D721Med (cell line): Measurements from ENCODE around the gene ZNF316.

Source experiments
- DNase-seq: peaks from one replicate; pipeline ENCODE4 v3.0.0; 2011; ENCODE audit warnings: low spot score; ENCODE audit not compliant: insufficient read length
- FAIRE-seq: peaks from 2 replicates; lab custom pipeline; 2011; peaks lifted over from hg19 to GRCh38; lab: Jason Lieb, UNC
- TF ChIP-seq, protein P1 (sequence below): IDR thresholded peaks from 2 replicates; pipeline ENCODE4 v1.5.1; 2012; ENCODE audit warnings: mild to moderate bottlenecking, control low read depth; ENCODE audit not compliant: insufficient read depth; ENCODE audit errors: missing control alignments

Gene ZNF316

DNA sequence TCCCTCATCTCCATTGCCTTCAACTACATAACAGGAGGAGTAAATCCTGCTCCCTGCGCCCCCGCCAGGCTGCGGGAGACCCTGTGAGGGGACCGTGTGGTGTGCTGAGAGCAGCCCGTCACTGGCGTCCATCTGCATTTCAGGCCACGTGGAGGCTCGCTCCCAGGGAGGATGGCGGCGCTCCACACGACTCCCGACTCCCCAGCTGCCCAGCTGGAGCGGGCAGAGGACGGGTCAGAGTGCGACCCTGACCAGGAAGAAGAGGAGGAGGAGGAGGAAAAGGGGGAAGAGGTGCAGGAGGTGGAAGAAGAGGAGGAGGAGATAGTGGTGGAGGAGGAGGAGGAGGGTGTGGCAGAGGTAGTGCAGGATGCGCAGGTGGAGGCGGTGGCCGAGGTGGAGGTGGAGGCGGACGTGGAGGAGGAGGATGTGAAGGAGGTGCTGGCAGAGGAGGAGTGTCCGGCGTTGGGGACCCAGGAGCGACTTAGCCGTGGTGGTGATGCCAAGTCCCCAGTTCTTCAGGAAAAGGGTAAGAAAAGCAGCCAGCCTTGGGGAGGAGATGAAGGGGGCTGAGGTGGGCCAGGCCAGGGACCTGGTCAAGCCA, 5.2 kb downstream of the ZNF316 start:
- FAIRE-seq: no peak
- no peak for DNase-seq
- TF ChIP-seq, protein P1, sequence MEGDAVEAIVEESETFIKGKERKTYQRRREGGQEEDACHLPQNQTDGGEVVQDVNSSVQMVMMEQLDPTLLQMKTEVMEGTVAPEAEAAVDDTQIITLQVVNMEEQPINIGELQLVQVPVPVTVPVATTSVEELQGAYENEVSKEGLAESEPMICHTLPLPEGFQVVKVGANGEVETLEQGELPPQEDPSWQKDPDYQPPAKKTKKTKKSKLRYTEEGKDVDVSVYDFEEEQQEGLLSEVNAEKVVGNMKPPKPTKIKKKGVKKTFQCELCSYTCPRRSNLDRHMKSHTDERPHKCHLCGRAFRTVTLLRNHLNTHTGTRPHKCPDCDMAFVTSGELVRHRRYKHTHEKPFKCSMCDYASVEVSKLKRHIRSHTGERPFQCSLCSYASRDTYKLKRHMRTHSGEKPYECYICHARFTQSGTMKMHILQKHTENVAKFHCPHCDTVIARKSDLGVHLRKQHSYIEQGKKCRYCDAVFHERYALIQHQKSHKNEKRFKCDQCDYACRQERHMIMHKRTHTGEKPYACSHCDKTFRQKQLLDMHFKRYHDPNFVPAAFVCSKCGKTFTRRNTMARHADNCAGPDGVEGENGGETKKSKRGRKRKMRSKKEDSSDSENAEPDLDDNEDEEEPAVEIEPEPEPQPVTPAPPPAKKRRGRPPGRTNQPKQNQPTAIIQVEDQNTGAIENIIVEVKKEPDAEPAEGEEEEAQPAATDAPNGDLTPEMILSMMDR: no peak

GRCh38 chr7:6642861-6643640, 5.9 kb downstream of the ZNF316 start:
- TF ChIP-seq, protein P1: no peak
- FAIRE-seq: no peak
- DNase-seq: no peak

- DNase-seq (no peak), FAIRE-seq (no peak)
- TF ChIP-seq, protein P1: no peak
Measured at GRCh38 chr7:6643915-6644625, 7.0 kb downstream of the ZNF316 start.

DNA sequence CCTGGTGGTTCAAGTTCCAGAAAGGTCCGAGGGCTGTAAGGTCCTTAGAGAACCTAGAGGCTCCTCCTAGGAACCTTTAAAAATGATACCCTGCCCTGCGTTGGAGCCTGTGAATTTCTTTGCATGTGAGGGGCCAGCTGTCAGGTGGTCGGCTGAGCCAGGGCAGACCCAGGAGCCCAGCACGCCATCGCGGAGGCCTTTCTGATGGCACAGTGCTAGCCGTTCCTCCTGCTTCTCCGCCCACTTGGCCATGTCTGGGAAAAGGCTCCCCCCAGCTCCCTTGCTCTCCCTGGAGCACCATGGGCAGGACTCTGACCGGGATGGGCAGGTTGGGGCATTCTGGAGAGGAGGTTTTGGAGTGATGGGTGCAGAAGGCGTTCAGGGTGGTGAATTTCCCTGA, 7.6 kb downstream of the ZNF316 start:
- TF ChIP-seq, protein P1: no peak
- FAIRE-seq (no peak), DNase-seq (no peak)

DNA sequence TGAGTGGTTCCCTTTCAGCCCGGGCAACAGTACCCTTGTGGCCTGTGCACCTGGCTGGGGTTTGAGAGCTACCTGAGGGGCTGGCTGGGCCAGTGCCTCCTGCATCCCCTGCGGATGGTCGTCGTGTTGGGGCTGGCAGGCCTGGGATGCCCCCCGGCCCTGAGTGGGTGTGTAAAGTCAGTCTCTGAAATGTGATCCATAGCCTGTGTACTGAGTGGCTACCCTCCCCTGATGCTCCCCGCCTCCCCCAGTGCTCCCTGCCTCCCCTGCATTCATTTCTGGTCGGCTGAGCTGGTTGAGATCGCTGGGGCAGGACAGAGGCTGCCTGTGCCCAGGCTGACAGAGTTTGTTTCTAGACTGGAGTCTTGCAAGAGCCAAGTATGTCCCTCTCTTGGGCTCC, 9.3 kb downstream of the ZNF316 start:
- FAIRE-seq: no peak
- TF ChIP-seq, protein P1: no peak
- no peak for DNase-seq

DNA sequence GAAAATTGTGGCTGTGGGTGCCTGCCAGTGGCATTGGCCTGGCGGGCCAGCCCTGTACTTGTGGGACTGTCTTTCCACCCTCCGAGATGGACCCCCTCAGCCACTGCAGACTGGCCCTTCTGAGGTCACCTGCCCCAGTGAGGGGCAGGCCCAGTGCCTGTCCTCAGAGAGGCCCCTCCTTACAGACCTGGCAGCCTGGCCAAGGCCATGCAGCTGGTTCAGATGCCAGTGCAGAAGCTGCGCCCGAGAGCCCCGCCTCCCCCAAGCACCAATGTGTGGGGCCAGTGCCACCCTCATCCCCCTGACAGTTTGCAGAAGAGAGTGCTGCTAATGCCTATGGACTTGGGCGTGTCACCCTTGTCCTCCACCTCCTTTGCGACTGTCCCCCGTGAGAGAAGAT, 10.0 kb downstream of the ZNF316 start:
- TF ChIP-seq, protein P1: no peak
- FAIRE-seq (no peak), DNase-seq (no peak)

DNA sequence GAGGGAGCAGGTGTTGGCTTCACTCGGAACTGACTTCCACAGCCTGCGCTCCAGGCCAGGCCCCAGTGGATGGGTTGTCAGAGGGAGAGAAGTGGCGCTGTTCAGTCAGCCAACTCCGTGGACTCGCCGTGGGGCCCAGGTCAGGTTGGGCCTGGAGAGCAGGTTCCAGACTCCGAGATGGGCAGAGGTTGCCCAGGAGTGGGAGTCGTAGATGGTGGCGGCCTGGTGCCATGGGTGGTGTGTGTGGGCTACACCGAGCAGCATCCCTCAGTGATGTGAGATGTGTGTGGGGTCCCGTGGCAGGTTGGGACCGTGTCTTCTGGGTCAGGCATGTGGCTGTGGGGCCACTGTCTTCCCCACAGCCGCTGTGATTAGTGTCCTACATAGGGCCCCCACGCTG, 10.4 kb downstream of the ZNF316 start:
- FAIRE-seq: no peak

More for the DNA sequence above, 10.4 kb downstream of the ZNF316 start:
- TF ChIP-seq, protein P1: no peak
- no peak for DNase-seq
